Sciatic nerve (tissue), 2 donors: Measurements from ENCODE around the gene GPC6. TPM values are rescaled to one million over a fixed set of nuclear protein-coding genes. Genes with fewer than 3 reads are reported as not detected.

Experiments used
- ATAC-seq: fragments of 200-7000 bp; cut with Tn5 transposase; one replicate; pipeline ENCODE4 v1.9.1; 2020; ENCODE audit warnings: mild to moderate bottlenecking, moderate library complexity
- DNase-seq: peaks from one replicate; pipeline ENCODE4 v3.0.0-alpha.2; 2020; ENCODE audit warnings: low spot score
- intact Hi-C: fragments of 100-400 bp; cut with DNase I; formaldehyde crosslinking; loops from one replicate; pipeline ENCODE4 v1.14.2; 2022
- total RNA-seq: library from RNA; stranded (reverse); fragmentation: NEBNext Ultra II Directional; extraction: Animal tissue kit (Norgen Biotek cat#: 25700); gene quantifications from one replicate; pipeline ENCODE4 v1.2.1, GENCODE V29; 2021
- donor health status: DM: no; HTN: no; CAD: no.
- donor health status: DM: no; HTN: no; CAD: no.

The GPC6 gene
- total RNA-seq, 1 donor from 2014 or later = 37.8 TPM

- intact Hi-C loops = no loop called here
- peak; percentile 78 for ATAC-seq
- DNase-seq = no peak
These were observed 931.2 kb downstream of the GPC6 start for GRCh38 chr13:94157705-94158218.

GRCh38 chr13:94160875-94161274 lies 934.3 kb downstream of the GPC6 start:
- intact Hi-C loops = no loop called here
- no peak for ATAC-seq
- DNase-seq = no peak

GRCh38 chr13:94162289-94162688 lies 935.7 kb downstream of the GPC6 start:
- intact Hi-C loops = no loop called here
- ATAC-seq (no peak), DNase-seq (no peak)

GRCh38 chr13:94163535-94163934 lies 936.9 kb downstream of the GPC6 start:
- intact Hi-C loops = no loop called here
- ATAC-seq (no peak), DNase-seq (no peak)

- DNase-seq (no peak), ATAC-seq (peak; percentile 71)
- intact Hi-C loops = no loop called here
These were observed 942.3 kb downstream of the GPC6 start for GRCh38 chr13:94168783-94169453.

GRCh38 chr13:94169454-94170144 lies 943.0 kb downstream of the GPC6 start:
- ATAC-seq (peak; percentile 68), DNase-seq (no peak)
- intact Hi-C loops = no loop called here

- DNase-seq (no peak), ATAC-seq (peak; percentile 67)
- intact Hi-C loops = no loop called here
These were observed 943.6 kb downstream of the GPC6 start for GRCh38 chr13:94170145-94170571.

- intact Hi-C loops = no loop called here
- DNase-seq (no peak), ATAC-seq (no peak)
These were observed 945.8 kb downstream of the GPC6 start for GRCh38 chr13:94172416-94172815.

- ATAC-seq (no peak), DNase-seq (no peak)
- intact Hi-C loops = no loop called here
These were observed 946.8 kb downstream of the GPC6 start for GRCh38 chr13:94173312-94173854.

GRCh38 chr13:94174009-94174408 lies 947.4 kb downstream of the GPC6 start:
- no peak for ATAC-seq
- DNase-seq = no peak
- intact Hi-C loops = no loop called here

- ATAC-seq = no peak
- DNase-seq = no peak
- intact Hi-C loops = no loop called here
These were observed 948.5 kb downstream of the GPC6 start for GRCh38 chr13:94175076-94175475.

- no peak for DNase-seq
- intact Hi-C loops = no loop called here
- no peak for ATAC-seq
These were observed 950.0 kb downstream of the GPC6 start for GRCh38 chr13:94176561-94176960.

- intact Hi-C loops = no loop called here
- ATAC-seq = no peak
- DNase-seq = no peak
These were observed 950.4 kb downstream of the GPC6 start for GRCh38 chr13:94177041-94177440.

- ATAC-seq = no peak
- no peak for DNase-seq
- intact Hi-C loops = no loop called here
These were observed 952.1 kb downstream of the GPC6 start for GRCh38 chr13:94178625-94179244.

GRCh38 chr13:94181461-94182107 lies 955.0 kb downstream of the GPC6 start:
- intact Hi-C loops = no loop called here
- DNase-seq = no peak
- ATAC-seq = no peak

- ATAC-seq = no peak
- no peak for DNase-seq
- intact Hi-C loops = no loop called here
These were observed 955.7 kb downstream of the GPC6 start for GRCh38 chr13:94182185-94182761.

- intact Hi-C loops = no loop called here
- DNase-seq = no peak
- no peak for ATAC-seq
These were observed 959.9 kb downstream of the GPC6 start for GRCh38 chr13:94186470-94186869.

GRCh38 chr13:94188201-94188854 lies 961.7 kb downstream of the GPC6 start:
- intact Hi-C loops = no loop called here
- peak; percentile 17 for ATAC-seq
- no peak for DNase-seq
